CD4-positive, alpha-beta T cell treated with Interleukin-4 for 1 hour (primary cell): ENCODE measurements around the gene ZNF236.

Experiments
- DNase-seq, 2 donors: peaks; one replicate each; pipeline ENCODE4 v3.0.0-alpha.2; 2020 to 2022

ZNF236 gene

DNA sequence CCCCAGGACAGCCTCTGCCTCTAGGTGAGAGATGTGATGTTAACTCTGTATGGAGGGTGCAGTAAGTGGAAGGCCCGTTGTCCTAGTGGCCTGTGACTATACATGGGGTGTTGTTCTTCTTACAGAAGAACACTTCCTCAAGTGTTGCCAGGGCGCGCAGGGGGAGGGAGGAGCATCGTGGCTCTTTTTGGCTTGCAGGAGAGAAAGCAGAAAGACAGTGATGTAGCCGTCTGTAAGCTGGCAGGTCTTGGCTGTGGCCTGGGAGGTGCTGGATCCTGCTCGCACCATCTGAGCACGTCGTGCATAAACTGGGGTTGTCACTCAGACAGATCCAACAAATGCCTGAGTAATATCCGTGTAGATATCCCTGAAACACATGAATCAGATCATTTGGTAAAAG is 44.3 kb downstream of the ZNF236 start:
- DNase-seq: no peak

DNA sequence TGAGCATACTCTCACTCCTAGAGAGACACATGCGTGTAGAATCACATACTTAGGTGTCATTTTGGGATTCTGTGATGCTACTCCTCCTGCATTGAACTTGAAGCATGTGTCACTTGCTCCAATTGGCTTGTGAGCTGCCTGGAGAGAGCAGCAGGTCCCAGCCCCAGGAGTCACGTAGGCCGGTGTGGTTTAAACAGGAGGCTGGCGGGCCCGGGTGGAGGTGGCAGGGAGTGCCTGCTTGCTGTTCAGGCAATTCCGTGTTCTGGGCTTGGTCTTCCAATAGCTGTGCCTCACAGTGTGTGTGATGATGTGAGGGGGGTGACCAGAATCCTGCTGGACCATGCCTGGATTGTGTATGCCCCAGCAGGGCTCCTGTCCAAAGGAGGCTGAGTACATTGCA is 51.0 kb downstream of the ZNF236 start:
- DNase-seq: no peak

DNA sequence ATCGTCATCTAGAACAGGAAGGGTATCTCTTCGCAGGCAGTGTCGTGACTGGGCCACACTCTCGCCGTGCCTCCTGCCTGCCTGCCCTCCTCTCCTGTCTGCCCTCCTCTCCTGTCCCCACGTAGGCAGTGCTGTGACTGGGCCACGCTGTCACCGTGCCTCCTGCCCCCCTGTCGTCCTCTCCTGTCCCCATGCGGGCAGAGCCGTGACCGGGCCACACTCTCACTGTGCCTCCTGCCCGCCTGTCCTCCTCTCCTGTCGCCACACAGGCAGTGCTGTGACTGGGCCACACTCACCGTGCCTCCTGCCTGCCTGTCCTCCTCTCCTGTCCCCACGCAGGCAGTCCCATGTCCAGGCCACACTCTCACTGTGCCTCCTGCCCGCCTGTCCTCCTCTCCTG is 51.4 kb downstream of the ZNF236 start:
- no peak for DNase-seq

DNA sequence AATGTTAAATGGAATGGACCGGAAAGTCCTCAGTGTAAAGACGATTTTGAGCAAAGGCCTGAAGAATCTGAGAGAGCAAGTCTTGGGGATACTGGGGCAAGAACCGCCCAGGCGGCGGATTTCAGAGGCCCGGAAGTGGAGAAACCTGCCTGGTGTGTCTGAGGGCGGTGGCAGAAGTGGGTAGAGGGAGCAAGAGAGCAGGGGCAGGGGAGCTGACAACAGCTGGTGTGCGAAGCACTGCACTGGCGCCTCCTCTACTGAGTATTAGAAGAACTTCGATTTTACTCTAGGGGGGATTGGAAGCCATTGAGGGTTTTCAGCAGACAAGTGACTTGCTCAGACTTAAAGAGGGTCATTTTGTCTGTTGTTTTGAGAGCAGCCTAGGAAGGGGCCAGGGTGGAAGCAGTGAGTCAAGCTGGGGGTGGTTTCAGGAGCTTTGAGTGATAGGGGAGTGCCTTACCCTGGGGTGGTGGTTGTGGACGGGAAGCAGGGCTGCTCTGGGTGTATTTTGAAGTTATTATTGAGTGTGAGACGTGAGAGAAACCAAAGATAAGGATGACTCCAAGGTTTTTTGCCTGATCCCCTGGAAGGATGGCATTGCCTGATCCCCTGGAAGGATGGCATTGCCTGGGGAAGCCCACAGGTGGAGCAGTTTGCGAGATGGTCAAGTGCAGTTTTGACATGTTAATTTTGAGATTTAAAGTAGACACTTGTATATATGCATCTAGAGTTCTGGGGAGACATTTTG is 52.5 kb downstream of the ZNF236 start:
- DNase-seq: peak in 1 of 2 donors; percentile 31

DNA sequence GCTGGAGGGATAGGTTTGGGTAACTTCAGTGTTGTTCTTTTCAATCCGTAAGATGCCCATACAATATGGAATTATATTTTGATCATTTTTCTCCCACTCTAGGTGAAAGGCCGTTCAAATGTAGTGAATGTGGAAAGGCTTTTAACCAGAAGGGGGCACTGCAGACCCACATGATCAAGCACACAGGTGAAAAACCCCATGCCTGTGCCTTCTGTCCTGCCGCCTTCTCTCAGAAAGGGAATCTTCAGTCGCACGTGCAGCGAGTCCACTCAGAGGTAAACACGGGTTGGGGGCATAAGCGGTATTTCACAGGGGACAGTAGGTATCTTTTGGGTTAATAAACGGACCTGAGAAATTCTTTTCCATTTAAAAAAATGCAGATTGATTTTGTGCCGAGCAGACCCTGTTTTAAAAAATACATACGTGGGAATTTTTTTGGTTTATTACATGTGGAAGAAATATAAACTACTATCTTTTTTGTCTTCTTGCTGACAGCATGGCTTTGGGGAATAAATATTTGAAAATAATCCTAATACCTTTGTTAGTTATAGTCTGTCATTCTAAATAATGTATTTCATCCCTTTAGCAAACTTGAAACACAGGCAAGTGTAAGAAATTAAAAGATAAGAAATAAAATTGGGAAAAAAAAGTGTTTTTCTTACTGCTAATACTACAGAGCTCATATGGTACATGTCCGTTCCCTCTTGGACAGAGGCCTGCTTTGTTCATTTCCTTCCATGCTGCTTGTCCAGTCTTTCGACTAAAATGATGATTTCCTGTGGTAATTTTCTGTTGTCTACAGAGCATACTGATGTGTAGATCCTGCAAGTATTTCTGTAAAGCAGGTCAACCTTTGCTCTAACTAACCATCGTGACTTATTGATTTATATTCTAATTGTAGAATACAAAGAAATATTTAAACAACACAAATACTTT is 53.3 kb downstream of the ZNF236 start:
- DNase-seq: peak; percentile 31 to 49

DNA sequence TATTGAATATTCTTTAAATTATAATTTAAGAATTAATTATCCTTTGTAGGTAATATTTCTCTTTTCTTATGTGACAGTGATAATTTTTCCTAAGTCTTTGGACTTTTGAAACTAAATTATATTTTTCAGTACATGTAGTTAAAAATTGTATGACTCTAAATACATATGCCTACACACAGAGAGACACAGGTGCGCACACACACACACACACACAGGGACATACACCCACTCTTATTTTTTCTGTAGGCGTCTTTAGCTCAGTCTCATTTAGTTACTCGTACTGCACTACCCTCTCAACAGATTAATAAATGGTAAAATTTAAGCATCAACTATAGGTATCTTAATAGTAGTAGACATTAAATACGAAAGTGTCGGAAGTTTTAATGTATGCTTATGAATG is 56.1 kb downstream of the ZNF236 start:
- no peak for DNase-seq

DNA sequence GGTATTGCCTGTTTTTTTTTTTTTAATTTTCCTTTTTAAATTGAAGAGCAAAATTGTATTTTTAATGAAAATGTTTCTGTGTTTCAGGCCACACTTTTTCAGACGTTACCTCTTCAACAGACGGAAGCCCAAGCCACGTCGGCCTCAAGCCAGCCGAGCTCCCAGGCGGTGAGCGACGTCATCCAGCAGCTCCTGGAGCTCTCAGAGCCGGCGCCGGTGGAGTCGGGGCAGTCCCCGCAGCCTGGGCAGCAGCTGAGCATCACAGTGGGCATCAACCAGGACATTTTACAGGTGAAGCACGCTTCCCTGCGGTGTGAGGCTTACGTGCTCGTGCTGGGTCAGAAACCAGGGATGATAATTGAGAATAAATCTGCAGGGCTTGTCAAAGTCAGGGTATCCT is 57.7 kb downstream of the ZNF236 start:
- DNase-seq: no peak

DNA sequence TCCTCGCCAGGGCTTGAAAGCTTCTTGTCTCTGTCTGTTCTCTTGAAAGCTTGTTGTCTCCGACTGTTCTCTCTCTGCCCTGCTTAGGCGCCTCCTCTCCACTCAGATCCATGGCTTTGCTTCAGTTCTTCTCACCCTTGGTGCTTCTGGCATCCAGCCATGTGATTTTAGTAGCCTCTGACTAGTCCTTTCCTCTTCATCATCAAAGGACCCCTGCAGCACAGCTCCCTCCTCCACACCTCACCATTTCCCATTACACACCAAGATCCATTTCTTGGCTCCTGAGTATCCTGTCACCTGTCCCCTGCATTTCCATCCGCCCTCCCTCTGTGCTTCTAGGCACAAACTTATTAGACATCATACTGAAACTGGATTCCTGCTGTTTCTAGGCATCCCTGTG is 59.4 kb downstream of the ZNF236 start:
- DNase-seq: no peak

DNA sequence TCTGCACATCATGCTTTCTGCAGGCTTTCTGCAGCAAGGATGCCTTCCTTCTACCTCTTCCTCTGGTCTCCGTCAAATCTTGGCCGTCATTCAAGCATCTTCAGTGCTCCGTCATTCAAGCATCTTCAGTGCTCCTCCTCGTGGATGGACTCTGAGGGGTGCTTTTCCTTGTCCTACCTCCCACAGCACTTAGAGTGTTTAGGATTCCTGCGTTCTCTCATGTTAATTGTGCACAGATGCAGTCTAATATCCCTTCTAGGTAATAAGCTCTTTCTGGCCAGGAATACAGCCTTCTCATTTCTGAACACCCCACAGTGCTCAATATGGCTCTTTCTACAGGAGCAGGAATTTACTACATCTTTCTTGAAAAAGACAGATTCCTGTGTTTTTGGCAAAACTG is 59.8 kb downstream of the ZNF236 start:
- DNase-seq: no peak

DNA sequence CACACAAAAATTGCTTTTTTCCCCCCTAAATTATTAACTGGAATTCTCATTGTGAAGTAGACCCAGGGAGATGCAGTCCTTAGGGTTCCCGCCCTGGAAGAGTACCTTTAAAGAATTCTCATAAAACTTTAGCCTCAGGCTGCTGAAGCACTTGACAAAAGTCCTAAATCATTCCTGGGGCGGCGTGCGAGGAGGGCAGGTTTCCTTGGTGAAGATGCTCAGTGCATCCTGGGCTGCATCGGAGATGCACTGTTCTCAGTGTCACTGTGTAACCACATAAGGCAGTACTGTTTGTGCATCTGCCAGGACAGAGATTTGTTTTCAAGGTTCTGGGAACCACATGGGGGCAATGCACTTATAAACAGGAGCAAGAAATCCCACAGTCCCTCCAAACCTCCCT is 62.6 kb downstream of the ZNF236 start:
- no peak for DNase-seq

DNA sequence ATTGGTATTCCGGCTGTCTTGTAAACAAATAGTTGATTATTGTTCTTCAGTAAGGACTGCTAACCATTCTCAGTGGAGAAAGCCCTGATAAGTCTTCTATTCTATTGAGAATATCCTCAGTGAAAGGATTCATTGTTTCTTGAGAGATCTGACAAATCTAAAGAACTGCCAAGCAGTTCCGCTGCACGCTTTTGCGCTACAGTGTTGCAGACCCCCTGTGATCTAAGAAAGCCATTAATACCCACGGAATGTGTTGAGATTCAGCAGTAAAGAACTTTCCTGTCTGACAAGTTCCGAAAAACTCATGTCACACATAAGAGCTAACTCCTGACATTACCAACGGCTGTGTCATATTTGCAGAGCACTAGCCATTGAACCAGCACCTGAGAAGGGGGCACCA is 63.8 kb downstream of the ZNF236 start:
- DNase-seq: no peak

DNA sequence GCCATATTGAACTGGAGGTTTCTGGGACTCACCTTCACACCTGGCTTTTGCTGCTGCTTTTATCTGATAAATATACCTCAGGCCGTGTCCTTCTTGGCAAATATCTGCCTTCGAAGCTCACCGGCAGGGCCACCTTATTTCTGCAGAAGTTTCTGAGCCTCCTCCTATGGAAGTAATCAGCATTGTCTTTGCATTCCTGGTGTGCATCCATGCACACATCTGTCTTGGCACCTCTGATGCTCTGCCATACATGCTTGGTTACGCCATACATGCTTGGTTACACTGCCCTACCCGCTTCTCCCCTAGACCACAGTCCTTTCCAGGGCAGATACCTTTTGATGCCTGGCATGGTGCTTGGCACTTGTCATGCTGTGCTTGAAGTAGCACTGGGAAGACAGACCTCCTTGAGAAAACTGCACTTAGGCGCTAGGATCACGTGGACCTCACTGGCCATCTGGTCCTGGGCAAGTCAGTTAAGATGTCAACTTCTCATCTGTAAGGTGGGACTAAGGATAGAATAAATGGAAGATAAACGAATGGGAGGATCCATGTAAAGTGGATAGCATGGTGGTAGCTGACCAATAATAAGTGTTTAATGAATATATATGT is 66.8 kb downstream of the ZNF236 start:
- DNase-seq: no peak

DNA sequence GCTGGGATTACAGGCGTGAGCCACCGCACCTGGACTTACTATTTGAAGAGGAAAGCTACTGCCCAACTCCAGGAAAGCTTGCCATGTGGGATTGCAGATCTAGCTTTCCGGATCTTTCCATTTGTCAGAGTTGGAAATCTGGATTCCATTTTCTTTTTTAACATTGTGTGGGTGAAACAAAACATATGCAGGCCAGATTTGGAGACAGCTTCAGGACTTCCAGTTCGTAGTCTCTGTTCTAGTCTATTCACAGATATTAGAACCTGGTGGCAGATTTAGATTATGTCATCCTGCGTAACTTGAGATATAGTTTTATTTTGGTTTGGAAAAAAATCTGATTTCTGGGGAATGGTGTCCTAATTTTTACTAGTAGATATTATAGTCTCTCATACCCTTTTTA is 70.5 kb downstream of the ZNF236 start:
- no peak for DNase-seq

DNA sequence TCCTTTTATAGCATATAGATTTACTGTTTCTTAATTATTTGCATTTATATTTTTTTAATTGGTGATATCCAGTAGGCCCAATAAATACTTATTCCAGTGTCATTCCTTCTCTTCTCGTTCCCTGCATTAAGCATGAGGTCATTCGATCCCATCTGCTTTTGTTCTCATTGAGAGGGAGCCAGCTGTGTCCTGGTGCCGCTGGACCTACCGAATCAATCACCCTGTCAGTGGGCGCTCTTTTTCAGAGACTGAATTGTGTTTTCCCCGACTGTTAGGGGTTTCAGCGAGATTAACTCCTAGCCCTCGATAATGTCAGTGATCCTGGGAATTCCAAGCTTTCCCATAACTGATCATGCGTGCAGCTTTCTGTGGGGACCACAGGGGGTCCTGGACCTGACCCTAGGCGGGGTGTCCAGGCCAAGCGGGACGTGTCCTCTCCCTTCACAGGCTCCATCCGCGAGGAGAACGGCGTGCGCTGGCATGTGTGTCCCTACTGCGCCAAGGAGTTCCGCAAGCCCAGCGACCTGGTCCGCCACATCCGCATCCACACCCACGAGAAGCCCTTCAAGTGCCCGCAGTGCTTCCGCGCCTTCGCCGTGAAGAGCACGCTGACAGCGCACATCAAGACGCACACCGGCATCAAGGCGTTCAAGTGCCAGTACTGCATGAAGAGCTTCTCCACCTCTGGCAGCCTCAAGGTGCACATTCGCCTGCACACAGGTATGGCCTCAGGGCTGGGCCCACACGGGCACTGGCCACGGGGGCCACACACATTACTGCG is 72.4 kb downstream of the ZNF236 start:
- no peak for DNase-seq

DNA sequence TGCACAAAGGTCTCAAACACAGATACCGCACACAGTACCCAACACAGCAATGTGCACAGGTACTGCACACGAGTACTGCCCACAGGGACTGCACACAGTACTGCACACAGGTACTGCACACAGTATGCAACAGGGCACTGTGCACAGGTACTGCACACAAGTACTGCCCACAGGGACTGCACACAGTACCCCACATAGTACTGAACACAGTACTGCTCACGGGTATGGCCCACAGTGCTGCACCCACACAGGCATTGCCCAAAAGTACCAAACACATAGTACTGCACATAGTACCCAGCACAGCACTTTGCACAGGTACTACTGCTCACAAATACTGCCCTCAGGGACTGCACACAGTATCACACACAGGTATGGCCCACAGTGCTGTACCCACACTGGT is 73.1 kb downstream of the ZNF236 start:
- no peak for DNase-seq

DNA sequence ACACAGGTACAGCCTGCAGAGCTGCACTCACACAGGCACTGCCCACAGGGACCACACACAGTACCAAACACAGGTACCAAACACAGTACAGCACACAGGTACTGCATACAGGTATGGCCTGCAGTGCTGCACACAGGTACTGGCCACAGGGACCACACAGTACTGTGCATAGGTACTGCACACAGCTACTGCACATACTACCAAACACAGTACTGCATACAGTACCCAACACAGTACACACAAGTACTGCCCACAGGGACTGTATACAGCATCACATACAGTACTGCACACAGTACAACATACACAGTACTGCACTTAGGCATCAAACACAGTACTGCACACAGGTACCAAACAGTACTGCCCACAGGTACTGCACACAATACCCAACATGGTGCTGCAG is 74.3 kb downstream of the ZNF236 start:
- DNase-seq: no peak

DNA sequence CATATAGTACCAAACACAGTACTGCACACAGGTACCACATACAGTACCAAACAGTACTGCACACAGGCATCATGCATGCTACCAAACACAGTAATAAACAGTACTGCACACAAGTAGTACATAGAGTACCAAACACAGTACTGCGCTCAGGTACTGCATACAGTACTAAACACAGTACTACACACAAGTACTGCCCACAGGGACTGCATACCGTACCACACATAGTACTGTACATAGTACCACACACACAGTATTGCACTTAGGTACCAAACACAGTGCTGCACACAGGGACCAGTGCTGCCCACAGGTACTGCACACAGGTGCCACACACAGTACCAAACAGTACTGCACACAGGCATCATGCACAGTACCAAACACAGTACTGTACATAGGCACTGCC is 74.9 kb downstream of the ZNF236 start:
- DNase-seq: no peak

DNA sequence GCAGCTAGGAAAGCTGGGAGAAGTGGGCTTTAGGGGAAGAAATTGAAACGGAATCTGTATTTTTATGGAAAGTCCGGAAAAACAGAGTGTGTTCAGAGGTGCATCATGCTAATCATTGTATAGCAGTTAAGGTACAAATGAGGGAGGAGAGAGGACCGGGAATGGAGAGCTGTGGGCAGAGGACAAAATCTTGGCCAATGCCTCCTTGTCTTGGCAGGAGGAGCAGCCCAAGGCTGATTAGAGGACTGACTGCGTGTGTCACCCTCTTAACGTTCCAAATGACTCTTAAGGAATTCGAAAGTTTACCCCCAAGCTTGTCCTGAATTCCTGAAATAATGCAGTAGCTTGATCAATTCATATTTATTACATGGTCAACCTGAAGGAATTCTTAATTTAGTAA is 81.0 kb downstream of the ZNF236 start:
- DNase-seq: no peak

DNA sequence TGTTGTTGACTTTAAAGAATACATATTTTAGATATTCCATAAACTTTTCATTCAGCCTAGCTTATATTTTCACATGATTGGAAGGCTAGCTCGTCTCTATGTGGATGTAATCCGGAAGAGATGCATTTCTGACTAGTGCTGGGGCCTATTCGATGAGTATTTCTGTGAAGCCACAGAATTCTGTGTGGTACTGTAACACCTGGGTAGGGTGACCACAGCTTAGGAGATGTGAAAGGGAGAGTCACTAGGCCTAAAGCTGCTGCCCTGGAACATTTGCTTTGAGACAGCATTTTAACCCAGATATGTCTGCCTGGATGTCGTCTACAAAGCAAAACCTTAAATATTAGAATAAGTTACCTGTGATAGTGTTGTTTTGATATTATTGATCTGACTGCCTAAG is 83.5 kb downstream of the ZNF236 start:
- no peak for DNase-seq

DNA sequence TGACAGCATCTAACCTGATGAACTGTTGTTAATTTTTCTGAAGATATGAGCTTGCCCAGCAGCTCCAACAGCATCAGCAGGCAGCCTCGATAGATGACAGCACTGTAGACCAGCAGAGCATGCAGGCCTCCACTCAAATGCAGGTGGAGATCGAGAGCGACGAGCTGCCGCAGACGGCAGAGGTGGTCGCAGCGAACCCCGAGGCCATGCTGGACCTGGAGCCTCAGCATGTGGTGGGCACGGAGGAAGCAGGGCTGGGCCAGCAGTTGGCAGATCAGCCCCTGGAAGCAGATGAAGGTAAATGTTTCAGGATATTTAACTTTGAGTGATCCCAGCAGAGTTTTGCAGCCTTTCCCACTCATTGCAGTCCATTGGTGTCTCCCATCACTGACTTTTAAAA is 85.9 kb downstream of the ZNF236 start:
- no peak for DNase-seq

DNA sequence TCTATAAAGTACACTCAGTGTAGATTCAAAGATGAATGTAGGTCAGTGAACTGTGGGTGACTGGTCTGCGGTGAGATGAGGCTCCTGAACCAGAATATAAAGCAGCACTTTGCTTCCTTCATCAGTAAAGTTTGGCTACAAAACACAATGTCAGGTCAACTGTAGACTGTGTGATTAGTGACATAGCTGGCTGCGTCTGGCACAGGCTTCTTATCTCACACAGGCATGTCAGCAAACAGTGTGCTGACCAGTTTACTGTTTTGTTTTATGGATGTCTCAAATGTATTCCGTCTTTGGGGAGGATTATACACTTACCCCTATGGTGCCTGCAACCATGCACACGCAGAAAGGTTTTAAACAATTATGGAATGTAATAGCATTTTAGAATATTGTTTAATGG is 87.1 kb downstream of the ZNF236 start:
- no peak for DNase-seq

DNA sequence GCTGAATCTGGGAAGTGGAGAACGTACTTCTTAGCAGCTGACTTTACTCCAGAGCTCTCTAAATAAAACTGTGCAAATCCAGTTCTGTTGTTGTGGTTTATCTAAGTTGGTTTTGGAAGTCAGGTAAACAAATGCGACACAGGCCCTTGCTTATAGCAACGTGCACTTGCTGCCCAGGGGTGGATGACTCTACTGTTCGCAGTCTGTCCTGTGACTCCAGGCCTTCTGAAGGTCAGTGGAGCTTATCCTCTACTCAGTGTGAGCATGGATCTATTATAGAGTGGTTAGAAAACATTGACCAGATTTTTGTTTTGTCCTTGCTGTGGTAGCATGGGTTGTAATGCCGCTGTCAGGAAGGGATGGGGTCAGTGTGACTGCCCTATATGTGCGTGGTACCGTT is 89.1 kb downstream of the ZNF236 start:
- DNase-seq: no peak

DNA sequence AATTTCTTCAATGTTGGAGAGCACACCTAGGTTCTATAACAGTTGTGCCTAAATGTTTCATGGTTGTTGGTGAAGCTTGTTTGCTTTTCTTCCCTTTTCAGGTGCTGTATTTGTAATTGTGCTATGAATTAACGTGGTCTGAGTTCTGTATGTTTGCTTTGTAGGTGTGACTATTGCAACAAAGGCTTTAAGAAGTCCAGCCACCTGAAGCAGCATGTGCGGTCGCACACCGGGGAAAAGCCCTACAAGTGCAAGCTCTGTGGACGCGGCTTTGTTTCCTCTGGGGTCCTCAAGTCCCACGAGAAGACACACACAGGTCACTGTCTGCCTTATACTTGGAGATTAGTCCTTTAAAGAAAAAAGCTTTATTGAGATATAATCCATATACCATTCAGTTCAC is 91.2 kb downstream of the ZNF236 start:
- DNase-seq: no peak
